HG03095 (cell line): ENCODE data around the gene DNAH11.
"Not testable (repeated sequence)": the region's sequence is repeated elsewhere in the genome, so short reads cannot be mapped to it uniquely, and the experiment has no call there.

Source experiments
- ATAC-seq: cut with Tn5 transposase; IDR thresholded peaks from one replicate; pipeline ENCODE4 v1.9.1; 2021; ENCODE audit warnings: moderate library complexity; ENCODE audit not compliant: unreplicated experiment

DNAH11 gene

DNA sequence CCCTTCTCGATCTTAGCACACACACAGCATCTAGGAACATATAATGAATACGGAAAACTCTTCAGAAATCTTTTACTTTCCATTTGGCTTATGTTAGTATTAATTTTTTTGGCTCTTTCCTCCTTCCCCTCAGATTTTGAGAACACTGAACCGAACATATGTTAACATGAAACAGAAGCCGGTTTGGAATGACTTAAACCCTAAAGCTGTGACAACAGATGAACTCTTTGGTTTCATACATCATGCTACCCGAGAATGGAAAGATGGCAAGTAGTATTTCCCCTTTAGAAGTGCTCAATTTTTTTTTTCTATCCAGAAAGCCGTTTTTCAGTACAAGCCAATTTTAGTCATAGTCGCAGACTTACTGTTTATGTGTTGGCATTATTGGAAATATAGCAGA is 164.7 kb downstream of the DNAH11 start:
- ATAC-seq: no peak

- no peak for ATAC-seq
These were observed 165.3 kb downstream of the DNAH11 start for GRCh38 chr7:21708096-21708495.

DNA sequence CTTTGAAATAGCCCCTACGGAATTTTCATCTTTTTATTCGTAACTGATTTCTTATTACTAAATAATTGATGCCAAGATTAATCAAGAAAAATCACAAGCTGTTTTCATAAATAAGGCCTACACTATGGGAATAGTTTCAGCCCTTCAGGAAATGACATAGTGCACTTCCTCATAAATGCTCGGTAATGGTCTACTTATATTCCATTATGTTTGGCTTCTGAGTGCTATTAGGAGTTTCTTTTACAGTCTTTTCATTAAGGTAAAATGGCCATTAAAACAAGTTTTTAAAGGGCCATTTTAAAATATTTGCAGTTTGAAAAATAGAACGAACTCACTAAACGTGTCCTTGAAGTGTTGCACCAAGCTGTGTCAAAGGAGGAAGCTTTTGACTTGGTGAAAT is 174.5 kb downstream of the DNAH11 start:
- no peak for ATAC-seq

- ATAC-seq: no peak
These were observed 175.6 kb downstream of the DNAH11 start for GRCh38 chr7:21718391-21718790.

GRCh38 chr7:21719846-21720245 is 177.0 kb downstream of the DNAH11 start:
- ATAC-seq: no peak

DNA sequence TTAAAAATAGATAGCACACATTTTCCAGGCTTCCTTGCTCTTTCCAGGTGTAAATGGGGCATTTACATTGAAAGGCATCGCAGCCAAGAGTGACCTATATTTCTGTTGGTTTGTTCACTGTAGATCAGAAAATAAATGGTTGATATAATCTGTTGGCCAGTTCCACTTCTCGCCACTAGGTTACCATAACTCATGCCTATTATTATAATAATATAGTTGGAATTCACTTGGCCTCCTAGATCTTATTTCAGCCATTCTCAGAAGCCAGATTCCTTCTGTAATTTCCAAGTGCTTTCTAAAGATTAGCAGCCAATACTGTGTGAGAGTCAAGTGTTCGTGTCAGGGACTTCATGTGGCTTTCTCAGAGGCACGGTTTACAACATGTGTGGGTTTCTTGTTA is 179.5 kb downstream of the DNAH11 start:
- ATAC-seq: no peak

DNA sequence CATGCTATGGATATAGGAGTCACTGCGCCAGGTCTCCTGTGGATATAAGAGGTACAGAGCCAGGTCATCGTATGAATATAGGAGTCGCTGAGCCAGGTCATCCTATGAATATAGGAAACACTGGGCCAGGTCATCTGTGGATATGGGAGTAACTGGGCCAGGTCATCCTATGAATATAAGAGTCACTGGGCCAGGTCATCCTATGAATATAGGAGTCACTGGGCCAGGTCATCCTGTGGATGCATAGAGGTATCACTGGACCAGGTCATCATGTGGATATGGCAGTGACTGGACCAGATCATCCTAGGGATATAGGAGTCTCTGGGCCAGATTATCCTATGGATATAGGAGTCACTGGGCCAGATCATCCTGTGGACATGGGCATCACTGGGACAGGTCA is 181.7 kb downstream of the DNAH11 start:
- ATAC-seq: no peak

GRCh38 chr7:21730399-21730798 is 187.6 kb downstream of the DNAH11 start:
- no peak for ATAC-seq

DNA sequence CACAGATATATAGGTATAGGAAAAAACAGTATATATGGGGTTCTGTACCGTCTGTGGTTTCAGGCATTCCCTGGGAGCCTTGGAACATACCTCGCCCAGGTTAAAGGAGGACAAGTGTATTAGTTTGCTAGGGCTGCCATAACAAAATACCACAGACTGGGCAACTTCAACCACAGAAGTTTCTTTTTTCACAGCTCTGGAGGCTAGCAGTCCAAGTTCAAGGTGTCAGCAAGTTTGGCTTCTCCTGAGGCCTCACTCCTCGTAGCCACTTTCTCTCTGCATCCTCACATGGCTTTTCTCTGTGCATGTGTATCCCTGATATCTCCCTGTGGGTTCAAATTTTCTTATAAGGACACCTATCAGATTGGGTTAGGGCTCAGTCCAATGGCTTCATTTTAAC is 189.1 kb downstream of the DNAH11 start:
- ATAC-seq: no peak

DNA sequence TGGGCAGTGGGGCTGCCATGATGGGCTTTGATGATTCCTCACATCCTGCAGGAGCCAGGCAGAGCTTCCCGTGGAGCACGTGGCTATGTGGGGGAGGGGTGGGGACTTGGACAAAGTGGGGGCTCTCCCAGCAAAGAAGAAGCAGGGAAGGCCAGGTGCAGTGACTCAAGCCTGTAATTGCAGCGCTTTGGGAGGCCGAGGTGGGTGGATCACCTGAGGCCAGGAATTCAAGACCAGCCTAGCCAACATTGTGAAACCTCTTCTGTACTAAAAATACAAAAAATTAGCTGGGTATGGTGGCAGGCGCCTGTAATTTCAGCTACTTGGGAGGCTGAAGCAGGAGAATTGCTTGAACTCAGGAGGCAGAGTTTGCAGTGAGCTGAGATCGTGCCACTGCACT is 190.1 kb downstream of the DNAH11 start:
- ATAC-seq: not testable (repeated sequence)

DNA sequence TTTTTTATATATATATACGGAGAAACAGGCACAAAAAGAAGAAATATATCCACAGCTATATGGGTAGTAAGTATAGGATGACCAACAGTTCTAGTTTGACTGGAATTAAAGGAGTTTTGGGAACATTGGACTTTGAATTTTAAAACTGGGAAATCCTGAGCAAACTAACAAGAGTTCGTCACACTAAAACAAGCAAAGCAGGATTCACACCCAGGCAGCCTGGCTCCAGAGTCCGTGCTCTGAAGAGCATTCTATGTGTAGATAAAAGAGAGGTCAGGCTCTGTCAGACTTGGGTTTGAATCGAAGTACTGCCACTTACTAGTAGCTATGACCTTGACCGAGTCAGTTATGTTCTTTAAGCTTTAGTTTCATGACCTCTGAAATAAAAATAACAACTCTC is 191.0 kb downstream of the DNAH11 start:
- ATAC-seq: no peak

GRCh38 chr7:21743493-21743892 is 200.7 kb downstream of the DNAH11 start:
- no peak for ATAC-seq

DNA sequence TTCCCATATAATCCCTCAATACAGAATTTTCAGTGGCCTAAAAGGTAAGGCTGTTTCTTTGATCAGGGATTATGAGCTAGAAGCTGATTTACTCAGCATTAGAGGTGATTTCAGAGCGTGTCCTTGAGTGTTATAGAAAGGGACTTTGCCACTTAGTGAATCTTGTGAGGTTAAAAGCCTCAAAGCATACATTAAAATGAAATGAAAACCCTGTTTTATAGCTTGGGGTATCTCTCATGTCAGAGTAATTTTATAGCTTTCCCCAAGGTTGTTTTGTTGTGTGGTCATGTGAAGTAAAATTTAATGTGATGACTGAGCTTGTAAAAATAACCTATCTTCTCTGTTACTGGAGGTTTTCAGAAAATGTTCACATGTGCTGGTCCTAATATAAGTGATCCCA is 204.1 kb downstream of the DNAH11 start:
- ATAC-seq: no peak

DNA sequence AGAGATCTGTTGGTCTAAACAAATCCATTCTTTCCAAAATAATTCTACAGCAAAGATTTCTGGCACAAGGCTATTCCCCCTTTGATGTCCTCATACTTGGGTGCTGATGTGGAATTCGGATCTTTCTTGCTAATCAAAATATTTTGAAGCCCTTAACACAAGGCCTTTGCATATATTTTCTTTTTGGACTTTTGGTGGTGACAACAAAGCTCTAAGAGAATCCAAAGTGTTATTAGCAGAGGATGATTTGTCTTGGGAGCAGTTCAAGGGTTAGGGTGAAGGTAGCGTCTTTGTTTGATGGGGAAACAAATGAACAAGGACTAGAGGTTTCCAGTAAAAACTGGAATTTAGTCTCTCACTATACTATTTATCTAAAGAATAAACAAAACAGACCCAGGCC is 205.0 kb downstream of the DNAH11 start:
- ATAC-seq: no peak

DNA sequence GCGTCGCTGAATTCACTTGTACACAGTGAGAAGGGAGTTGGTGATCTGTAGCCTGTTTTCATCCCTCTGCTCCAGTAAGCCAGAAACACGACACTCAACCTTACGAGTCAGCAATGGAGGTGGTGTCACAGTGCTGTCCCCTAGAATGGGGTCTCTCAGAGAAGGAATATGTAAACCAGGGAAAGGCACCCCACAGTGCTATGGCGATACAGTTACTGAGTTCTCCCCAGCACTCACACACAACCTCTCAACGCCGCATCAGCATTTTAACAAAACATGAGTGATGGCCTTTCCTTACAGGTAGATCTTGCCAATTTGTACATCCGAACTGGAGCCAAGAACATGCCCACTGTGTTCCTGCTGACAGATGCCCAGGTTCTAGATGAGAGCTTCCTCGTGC is 206.5 kb downstream of the DNAH11 start:
- ATAC-seq: no peak

- ATAC-seq: no peak
These were observed 210.2 kb downstream of the DNAH11 start for GRCh38 chr7:21753071-21753470.

DNA sequence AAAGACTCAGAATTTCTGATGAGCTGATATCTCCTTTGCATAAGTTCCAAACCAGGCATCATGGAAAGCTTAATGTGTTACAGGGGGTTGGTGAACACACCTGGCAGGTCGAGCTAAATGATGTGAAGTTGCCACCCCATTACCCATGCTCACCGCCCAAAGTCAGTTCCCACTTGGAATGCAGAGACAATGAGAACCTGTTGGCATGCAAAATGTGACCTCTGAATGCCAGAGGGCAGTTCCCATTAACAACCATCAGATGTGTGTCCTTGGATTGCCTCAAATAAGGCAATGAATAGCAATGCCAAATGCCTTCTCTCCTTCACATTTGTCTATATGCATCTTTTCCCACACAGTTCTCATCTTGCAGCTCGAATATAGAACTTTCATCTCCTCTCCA is 212.1 kb downstream of the DNAH11 start:
- ATAC-seq: no peak

GRCh38 chr7:21757537-21758282 is 214.9 kb downstream of the DNAH11 start:
- no peak for ATAC-seq

DNA sequence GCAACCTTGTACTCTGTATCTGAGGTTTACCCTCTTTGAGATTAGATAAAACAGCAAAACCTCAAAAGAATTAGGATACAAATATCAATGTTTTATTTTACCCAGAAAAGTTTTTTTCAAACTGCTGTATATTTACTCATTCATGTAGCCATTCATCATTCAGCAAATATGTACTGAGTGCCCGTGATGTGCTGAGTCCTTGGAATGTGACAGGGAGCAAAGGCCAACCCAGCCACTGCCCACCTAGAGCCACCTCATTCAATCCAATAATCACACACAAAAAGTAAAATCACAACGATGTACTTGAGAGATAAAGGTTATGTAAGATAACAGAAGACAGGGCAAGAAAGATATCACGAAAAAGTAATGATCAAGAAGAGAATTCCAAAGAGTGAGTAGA is 215.4 kb downstream of the DNAH11 start:
- ATAC-seq: no peak

DNA sequence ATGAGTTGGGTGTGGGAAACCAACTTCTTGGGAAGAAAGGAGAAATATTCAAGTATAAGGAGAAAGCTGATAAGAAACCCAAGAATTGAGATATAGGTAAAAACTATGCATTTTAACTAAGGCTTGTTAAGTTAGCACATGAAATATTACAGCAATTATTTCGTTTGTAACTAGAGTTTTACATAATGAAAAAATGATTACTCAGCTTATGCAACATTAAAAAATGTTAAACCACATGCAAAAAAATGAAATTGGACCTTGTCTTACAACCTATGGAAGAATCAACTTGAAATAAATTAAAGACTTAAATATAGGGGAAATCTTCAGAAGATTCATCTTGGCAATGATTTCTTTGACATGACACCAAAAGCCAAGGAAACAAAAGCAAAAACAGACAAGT is 219.6 kb downstream of the DNAH11 start:
- ATAC-seq: no peak

GRCh38 chr7:21763818-21764217 is 221.0 kb downstream of the DNAH11 start:
- no peak for ATAC-seq

- no peak for ATAC-seq
These were observed 223.4 kb downstream of the DNAH11 start for GRCh38 chr7:21766218-21766617.

DNA sequence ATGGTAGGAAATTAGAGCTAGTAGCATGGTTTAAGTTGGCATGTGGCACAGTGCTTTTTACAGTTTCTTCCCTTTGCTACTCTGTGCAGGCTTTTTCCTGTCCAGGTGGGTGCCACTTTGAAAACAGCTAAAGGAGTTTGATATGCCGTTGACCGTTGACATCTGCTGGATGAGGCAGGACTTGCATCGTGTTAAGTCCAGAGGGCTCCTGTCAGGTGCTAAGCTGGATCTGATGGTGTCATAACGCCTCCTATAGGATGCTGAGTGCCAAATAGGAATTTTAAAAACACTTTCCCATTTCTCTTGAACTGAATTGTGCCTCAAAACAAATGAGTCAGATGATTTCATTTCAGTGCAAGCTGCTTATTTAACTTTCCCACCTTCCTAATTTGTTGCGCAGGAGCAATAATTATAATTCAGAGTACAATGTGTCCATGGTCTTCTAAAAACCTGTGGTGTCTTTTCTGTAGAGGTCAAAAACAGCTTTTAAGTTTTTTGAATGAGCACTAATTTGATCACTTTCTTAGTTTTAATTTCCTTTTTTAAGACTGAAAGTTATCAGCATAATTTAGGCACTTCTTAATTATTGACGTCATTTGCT is 224.6 kb downstream of the DNAH11 start:
- no peak for ATAC-seq
